Right ventricle myocardium inferior (tissue), 1 donor: Measurements from ENCODE around the gene COL4A2. TPM values are rescaled to one million over a fixed set of nuclear protein-coding genes. Genes with fewer than 3 reads are reported as not detected.

Experiments used
- ATAC-seq: fragments of 200-7000 bp; cut with Tn5 transposase; one replicate; pipeline ENCODE4 v1.9.1; 2020; ENCODE audit warnings: mild to moderate bottlenecking, moderate library complexity
- DNase-seq: peaks from one replicate; pipeline ENCODE4 v3.0.0; 2021; ENCODE audit errors: missing footprints
- intact Hi-C: fragments of 100-400 bp; cut with DNase I; formaldehyde crosslinking; loops from one replicate; pipeline ENCODE4 v1.11.0; 2022
- total RNA-seq: library from RNA; stranded (reverse); fragmentation: NEBNext Ultra II Directional; extraction: Animal tissue kit (Norgen Biotek cat#: 25700); gene quantifications from one replicate; pipeline ENCODE4 v1.2.1, GENCODE V29; 2021
- donor health status: DM: no; HTN: yes; CAD: no; lungs with severe emphysema.

COL4A2 gene
- total RNA-seq, 1 donor from 2014 or later, result 126 TPM

DNA sequence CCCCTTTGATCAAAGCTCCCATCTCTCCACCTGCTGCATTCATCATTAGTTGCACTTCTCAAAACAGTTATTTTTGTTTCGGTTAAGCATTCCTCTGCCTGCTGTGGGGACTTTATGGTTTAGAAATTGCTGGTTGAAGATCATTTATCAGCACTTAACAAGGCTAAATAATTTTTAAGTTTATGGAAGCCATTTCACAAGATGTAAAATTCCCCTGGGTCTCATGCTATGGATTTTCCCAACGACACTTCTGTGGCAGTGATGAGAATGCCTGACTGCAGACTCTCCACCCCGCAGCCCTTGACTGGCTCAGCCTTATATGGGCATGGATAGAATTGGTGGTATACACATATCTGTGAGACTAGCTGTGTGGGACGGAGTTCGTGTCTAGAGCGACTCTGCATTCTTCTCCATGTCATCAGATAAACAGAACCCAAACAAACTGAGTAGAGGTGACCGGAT is 52.8 kb downstream of the COL4A2 start:
- intact Hi-C loops, result loop anchor here (5.0 kb wide), 1 partner anchor 37 kb away; no protein-coding TSS in a partner anchor
- DNase-seq (no peak), ATAC-seq (no peak)

DNA sequence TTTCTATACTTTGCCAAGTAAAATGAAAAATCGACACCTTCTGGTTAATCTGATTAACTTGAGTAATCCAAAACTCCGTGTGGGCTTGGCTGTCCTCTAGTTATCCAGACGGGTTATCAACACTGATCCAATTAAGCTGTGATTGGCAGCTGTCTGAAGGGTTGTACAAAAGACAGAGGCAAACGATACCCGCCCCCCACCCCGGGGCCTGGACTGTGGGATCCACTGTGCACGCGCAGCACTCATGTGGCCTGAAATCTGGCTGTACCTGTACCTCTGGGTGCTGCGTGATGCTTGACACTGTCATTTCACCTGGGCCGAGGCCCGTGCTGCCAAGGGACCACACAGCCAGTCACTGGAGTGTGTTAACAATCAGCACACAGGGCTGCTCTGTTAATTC is 53.5 kb downstream of the COL4A2 start:
- DNase-seq (no peak), ATAC-seq (no peak)
- intact Hi-C loops, result loop anchor here (5.0 kb wide), 1 partner anchor 37 kb away; no protein-coding TSS in a partner anchor

DNA sequence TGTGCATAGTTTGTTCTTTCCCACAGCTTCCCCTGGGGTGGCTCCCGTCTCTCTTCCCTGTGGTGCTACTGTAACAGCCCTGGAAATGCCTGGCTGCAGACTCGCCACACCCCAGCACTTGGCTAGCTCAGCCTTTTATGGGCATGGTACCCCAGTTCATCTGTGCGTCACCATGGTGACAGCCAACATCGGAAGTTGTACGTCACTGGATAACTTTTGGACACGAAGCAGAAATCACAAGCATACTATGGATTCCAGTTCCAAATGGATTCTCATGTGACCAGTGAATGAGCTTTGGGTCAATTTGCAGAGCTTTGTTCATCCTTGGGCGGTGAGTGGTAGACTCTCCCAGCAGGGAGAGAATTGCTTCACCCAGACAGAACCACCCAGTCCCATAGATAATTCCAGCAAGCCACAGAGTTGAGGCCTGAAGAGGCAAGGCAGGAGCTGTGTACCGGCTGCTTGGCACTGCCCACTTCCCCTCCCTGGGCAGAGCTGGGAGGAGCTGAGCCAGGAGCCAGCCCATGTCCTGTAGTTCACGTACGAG is 54.4 kb downstream of the COL4A2 start:
- intact Hi-C loops, result loop anchor here (5.0 kb wide), 1 partner anchor 36 kb away; no protein-coding TSS in a partner anchor
- ATAC-seq (peak; percentile 92), DNase-seq (no peak)

DNA sequence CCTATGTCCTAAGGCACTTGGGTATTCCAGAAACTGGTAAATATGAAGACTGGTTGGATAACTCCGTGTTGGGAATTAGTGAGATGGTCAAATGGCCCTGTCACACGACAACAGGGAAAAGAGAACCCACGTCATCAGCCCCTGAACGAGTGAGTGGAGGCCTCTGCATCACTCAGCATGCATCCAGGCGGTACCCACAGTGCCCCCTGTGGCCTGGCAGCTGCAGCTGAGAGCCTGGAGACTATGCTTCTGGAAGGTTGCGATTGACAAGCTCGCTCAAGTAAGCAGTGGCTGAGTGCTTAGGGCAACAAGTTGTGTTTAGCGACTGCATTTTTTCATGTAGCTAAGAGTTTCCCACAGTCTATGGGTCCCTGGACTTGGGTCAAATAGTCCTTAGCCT is 55.9 kb downstream of the COL4A2 start:
- ATAC-seq (no peak), DNase-seq (no peak)
- intact Hi-C loops, result loop anchor here (5.0 kb wide), 1 partner anchor 34 kb away; no protein-coding TSS in a partner anchor

DNA sequence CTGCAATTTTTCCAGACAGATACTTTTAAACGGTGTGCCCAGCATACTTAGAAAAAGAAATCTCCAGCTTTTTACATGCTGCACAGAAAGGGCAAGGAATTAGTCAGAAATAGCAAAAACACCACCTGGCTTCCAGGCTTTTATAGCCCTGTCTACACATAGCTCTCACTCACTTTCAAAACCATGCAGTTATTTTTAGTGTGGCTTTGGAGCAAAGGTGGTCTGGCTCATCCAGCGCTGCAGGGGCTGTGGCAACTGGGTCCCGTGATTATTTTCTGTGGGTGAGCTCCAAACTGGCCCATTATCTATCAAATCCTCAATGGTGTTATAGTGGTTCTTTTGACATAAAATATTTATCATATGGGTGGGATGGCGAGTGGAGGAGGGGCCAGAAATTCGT is 57.0 kb downstream of the COL4A2 start:
- intact Hi-C loops, result loop anchor here (5.0 kb wide), 1 partner anchor 33 kb away; no protein-coding TSS in a partner anchor
- no peak for DNase-seq
- ATAC-seq, result peak; percentile 17

DNA sequence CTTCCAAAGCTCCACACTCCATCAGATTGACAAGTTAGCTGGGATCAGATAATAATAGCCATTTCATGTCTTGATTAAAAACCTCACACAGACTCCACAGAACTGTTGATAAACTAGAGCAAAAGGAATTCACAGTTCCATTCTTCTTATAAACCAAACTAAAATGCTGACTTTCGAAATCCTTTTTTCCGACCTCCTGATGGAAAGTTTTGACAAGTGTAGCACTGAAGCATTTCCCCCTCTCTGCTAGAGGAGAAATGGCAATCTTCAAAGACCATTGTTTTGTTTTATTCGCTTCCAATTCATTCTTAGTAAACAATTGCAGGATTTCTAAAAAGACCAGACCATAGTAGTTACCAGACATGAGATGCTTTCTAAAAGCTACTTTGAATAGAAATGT is 58.8 kb downstream of the COL4A2 start:
- ATAC-seq (no peak), DNase-seq (no peak)
- intact Hi-C loops, result no loop called here

DNA sequence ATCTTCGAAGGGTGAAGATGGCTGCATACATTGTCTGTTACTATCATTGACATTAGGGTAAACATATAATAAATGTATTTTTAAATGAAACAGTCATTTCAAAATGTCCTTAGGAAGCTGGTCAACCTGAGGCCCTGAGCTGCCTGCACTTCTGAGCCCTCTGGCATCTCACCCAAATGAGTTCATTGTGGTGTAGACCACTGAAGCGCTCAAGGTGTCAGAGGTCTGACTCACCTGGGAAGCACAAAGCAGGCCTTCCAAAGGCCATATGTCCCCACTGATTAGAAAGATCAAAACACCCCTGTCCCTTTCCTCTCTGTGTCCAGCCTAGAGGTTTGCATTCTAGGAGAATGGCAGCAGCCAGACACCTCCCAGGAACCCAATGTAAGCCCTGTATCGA is 59.6 kb downstream of the COL4A2 start:
- ATAC-seq (no peak), DNase-seq (no peak)
- intact Hi-C loops, result no loop called here

DNA sequence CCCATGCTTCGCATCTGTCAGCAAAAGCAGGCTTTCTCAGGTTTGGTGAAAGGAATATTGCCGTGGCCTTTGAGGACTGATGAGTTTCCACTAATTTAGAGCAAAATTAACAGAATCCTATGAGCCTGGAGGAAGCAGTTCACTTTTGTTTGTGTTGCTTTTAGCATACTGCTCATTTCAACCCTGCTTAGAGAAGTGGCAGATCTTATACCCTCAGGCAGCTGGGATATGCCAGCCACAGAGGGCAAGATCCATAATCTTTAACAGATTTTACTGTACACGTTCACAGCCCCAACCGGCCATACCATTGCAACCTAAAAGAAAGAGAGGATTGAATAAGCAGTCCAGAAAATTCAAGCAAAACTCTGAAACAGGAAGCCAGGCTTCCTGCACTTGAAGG is 60.5 kb downstream of the COL4A2 start:
- intact Hi-C loops, result no loop called here
- ATAC-seq (no peak), DNase-seq (no peak)

DNA sequence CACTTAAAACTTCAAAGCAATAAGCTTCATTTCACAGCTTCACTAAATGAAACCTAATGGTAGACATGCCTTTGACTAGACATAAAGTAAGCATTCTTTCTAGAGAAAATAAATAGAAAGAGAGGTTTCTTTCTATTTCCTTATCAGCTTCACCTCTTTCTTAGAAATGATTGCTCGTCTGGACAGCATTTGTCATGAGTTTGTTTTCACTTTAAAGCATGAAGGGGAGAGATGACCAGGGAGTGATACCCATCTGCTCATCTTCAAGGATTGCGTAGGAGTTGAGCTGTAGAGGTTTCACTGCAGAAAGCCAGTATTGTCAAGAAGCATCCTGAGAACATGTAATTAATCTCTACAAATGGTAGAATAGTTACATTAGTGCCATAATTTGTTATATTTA is 61.3 kb downstream of the COL4A2 start:
- DNase-seq (no peak), ATAC-seq (no peak)
- intact Hi-C loops, result no loop called here

DNA sequence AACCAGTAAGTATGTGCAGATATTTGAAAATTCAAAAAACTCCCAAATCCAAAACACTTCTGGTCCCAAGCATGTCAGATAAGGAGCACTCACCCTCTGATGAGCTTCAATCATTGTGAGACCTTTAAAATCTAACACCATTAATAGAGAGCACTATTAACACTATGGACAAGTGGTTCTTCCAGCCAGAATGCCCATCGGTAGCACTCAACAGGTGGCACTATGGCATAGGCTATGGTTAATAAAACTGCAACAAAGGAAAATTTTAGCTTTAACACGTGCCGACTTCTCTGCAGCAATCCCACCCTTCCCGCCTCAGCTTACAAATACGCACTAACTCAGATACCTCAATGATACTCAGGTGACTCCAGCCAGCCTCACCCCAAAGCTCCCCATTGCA is 62.3 kb downstream of the COL4A2 start:
- ATAC-seq, result no peak
- no peak for DNase-seq
- intact Hi-C loops, result no loop called here

DNA sequence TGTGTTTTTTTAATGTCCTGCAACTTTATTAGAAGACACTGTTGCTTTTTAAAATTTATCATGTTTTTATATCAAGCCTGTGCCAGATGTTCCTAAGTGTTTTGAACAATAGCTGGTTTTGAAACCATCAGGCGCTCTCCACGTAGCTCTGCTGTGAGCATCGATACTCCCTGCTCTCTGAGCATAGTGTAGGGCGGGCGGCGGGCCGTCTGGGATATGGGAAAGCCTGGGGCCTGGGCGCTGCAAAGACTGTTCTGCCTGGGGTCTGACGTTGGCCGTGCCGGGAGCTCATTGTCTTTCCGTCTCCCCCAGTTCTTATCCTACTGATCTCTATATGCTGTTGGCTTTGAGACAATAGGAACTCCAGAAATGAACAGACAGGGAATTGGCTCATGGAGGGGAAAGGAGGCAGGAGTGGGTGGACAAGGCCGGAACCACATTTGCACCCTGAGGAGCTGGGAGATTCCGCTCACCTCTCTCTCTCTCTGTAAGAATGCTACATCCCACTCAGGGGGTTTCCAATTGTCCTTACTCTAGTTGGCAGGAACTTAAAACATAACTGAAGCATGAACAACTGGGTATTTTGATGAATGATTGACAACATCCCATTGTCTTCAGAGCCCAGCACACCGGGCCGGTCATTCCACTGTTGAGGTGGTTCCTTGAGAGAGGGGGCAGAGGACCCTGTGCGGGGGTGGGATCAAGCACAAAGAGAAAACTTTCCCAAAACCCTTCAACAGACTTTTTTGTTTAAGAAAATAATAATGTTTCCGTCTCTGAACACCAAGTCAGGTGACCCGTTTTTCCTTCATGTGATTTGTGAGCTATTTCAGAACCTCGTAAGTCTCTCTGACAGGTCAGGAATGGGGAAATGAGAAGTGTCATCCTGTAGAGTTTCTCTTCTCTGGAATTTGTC is 64.7 kb downstream of the COL4A2 start:
- no peak for ATAC-seq
- intact Hi-C loops, result no loop called here
- DNase-seq, result no peak

DNA sequence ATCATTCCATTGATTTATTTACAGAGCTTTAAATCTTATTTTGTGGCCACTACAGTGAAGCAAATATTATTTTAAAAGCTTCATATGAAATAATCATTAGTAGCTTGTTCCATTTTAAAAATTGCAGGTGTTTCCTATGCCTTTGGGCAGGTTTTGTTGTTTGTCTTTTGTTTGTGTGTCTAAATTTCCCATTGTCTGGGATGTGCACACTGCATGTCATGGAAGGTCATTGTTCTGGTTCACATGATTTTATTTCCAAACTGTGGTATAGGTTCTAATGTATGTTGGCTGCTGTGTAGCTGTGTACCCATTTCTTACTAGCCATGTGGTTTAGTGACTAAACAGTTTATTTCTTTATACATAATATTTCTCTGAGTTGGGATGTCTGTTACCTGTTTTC is 65.6 kb downstream of the COL4A2 start:
- ATAC-seq, result no peak

DNA sequence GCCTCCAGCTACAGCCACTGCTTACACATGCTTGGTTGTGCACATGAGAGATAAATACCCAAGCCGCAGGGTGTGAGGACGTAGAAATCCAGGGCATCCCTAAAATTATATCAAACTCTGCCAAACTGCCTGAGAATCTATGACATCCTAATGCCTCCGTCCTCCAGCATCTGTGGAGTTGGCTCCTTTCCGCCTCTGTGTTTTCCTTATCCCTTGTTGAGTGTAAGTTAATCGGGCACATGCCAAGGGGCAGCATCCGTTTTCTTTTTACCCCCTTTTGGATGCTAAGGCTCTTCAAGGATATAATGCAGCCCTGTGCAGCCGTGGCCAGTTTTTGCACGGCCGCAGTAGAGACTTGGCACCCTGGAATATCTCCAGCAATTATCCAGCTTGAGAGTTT is 66.5 kb downstream of the COL4A2 start:
- intact Hi-C loops, result no loop called here
- DNase-seq, result no peak
- ATAC-seq, result no peak

More for the DNA sequence above, 65.6 kb downstream of the COL4A2 start:
- DNase-seq, result no peak
- intact Hi-C loops, result no loop called here

DNA sequence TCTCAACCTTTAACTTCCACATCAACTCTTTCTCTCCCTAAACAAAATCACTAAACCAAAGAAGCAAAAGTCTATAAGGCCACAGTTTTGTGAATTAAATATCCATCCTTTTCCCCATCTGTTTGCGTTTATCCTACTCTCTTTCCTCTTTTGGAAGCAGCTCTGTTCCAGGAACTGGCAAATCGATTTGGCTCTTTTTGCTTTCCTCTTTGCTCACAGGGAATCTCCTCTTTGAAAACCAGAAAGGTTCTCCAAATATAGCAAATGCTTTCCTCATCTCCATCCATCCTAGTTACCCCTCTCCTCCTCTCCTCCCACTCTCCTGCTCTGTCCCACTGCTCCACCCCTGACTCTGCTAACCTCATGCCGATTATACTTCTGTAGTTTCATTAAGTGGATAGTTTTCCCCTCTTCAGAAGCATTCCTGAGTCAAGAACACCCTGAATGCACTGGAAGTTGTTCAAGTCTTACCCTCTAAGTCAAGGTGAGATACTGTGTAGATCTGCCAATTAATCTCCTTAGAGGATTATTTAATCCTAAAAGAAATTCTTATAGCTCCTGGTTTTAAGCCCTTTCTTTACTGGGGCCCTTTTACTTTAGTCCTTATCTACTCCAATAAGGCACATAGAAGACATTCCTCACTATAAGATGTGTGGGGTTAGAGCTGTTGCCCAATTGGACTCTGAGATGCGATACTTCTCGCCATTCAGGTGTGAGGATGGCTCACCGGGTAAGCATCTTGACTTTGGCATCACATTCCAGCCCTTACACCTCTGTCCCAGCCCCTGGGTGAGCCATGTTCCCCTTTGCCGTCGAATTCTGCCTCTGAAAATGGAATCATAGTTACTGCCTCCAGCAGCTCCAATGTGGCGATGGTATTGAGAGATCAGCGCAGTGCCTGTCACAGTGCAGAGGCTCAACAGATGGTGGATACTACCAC is 67.6 kb downstream of the COL4A2 start:
- DNase-seq, result no peak
- intact Hi-C loops, result loop anchor here (5.0 kb wide), 2 partner anchors 38 to 58 kb away; no protein-coding TSS in a partner anchor
- ATAC-seq, result no peak

DNA sequence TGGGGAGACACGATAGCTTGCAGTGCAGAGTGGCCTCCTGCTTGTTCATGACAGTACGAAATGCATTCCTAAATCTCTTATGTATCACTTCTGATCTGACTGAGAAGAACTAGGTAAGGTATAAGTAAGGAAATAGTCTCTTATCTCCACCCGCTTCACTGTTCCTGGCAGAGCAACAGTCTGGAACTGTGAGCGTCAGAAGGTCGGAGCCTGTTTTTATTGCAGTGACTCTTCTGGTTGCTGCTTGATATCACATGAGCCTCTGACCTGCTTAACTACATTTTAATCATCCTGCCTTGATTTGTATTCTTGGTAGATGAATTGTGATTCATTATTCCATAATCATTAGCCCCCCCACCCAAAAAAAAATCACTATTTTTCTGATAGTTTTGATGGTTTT is 69.0 kb downstream of the COL4A2 start:
- intact Hi-C loops, result loop anchor here (5.0 kb wide), 2 partner anchors 36 to 56 kb away; no protein-coding TSS in a partner anchor
- no peak for DNase-seq

DNA sequence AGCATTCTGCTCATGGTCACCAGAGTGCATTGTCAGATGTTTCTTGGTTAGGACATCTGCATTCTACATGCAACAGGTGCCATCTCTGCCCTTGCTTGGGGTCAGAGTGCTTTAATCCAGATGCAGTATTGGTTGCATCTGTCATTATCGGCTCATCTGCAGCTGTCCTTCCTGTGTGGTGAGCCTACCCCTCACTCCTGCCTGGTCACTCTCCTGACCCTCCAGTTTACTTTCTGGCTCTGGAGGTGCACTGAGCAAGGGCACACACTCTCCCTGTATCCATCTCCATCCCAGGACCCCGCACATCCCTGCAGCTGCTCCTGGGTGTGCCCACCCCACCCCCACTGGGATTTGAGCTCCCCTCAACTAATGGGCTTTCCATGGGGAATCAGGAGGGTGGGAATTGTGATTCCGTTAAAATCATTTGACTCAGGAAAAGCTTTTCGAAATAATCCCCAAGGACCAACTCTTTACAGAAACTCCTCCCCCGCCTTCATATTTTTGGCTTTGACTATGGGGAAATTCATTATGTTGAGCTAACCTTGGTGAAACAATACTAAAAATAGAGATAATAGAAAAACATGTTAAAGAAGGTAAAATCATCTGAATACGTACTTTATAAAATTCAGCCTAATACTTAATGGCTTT is 70.2 kb downstream of the COL4A2 start:
- ATAC-seq, result no peak
- no peak for DNase-seq
- intact Hi-C loops, result loop anchor here (5.0 kb wide), 2 partner anchors 35 to 55 kb away; no protein-coding TSS in a partner anchor

More for the DNA sequence above, 69.0 kb downstream of the COL4A2 start:
- peak; percentile 61 for ATAC-seq

DNA sequence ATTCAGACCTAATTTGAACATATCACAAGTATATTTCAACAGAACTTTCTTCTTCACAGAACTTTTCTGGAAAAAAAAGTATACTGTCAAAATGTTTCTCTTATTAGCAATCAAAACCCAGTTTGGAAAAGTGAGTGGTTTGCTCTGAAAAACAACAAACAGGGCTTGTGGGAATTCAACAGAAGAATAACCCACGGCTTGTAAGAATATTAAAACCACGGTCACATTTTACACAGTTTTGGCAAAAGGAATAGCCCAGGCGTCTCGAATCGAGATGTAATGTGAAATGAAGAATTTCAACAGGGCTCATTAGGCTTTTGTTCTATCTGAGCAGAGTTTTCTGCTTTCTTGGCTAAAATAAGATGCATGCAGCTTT is 70.7 kb downstream of the COL4A2 start:
- intact Hi-C loops, result loop anchor here (5.0 kb wide), 2 partner anchors 34 to 54 kb away; no protein-coding TSS in a partner anchor

DNA sequence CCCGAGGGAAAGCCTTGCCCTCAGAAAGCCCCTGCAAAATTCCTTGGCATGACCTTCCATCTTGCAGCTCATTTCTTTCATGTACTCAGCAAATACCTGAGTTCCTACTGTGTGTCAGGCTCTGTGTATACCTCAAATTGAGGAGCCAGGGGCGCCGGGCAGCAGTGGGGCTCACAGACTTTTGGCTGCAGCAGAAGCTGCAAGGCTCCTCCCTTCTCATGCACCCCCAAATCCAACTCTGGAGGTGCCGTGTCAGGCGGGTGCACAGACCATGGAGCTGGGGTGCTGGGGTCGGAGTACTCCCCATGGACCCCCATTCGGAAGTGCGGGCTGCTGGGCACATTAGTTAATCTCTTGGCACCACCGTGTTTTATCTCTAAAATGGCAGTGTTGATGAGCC is 72.3 kb downstream of the COL4A2 start:
- no peak for ATAC-seq
- no peak for DNase-seq
- intact Hi-C loops, result loop anchor here (5.0 kb wide), 2 partner anchors 33 to 53 kb away; no protein-coding TSS in a partner anchor

More for the DNA sequence above, 70.7 kb downstream of the COL4A2 start:
- DNase-seq (no peak), ATAC-seq (no peak)
